Metanephros (tissue), 1 donor: ENCODE data around the gene SRM. TPM values are rescaled to one million over a fixed set of nuclear protein-coding genes. Genes with fewer than 3 reads are reported as not detected.

Source experiments
- total RNA-seq: library from RNA; depleted of rRNA; stranded (reverse); fragments of >200 nt; gene quantifications from one replicate; pipeline ENCODE4 v1.2.3, GENCODE V29; 2014

The SRM gene
- 20.4 TPM for total RNA-seq

DNA sequence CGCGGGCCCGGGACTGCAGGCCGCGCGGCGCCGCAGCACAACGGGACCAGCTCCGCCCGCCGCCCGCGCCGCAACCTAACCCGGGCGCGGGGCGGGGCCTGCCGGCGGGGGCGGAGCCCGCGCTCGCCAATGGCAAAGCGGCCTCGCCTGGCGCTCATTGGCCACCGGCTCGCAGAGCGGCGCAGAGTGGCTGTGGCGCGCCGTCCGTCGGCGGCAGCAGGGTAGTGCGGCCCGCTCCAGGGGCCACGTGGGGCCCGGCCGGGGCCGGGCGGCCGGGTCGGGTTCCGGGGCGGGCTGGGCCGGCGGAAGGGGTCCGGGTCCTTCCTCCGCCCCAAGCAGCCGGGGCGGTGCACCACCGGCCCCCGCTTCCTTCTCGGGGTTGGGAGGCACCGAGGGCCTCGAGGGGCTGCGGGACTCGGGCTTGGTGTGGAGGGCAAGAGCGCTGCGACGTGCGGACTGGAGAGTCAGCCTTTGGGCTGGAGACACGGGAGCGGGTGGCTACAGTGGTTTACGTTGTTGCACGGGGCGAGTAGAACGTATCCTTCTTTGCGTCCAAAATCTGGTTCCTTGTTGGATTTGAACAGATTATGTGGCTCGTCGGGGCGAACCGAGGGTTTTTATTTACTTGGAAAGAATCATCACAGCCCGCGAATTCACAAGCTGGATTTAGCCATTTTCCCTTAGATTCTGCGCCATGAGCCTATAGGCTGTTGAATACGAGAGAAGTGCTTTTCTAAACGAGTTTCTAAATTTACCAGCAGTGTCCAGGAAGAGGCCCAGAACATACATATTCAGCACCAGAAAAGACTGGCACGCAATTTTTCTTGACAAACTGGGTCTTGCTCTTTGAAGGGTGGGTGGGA, at the start of gene SRM:
Gene SRM, minus strand, starts transcription at position 51 of the 863 bp plus-strand sequence. CDS start 75 bp downstream, outside the sequence.

GRCh38 chr1:11099310-11100148, 39.7 kb upstream of the SRM start, which contains the start of gene EXOSC10:
TSS of gene EXOSC10 (minus strand) at chr1:11099869. CDS start at chr1:11099831, 38 bp downstream.

DNA sequence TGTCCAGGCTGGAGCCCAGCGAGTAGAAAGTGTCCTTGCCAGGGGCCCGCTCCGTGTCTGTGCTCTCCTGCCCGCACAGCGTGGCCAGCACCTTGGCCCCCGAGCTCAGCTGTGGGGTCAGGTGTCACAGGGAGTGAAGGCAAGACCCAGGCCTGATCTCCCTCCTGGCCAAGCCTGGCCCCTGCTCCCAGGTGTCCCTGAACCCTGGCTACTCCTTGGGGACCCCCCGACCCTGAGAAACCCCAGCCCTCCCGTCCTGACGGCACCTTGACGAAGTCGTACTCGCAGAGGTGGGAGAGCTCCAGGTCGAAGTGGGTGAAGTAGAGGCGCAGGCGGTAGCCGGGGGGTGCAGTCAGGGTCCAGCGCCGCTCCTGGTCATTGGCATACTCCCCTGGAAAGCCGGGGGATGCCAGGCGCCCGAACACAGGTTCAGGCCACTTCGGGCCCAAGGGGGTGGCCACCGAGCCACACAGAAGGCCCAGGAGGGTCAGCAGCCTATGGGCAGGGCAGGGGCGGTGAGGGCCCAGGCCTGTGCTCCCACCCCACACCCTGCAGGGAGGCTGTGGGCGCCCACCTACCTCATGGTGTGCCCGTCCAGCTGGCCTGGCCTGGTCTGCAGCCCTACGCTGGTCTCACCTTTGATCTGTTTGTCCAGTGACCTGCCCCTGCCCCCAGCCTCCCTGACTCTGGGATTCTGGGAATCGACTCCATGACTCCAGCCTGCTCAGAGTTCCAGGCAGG, 13.0 kb downstream of the SRM start, which contains the start of gene MASP2:
Gene MASP2, minus strand, starts transcription at position 615 of the 741 bp plus-strand sequence. Its CDS starts 32 bp downstream, at position 583.

DNA sequence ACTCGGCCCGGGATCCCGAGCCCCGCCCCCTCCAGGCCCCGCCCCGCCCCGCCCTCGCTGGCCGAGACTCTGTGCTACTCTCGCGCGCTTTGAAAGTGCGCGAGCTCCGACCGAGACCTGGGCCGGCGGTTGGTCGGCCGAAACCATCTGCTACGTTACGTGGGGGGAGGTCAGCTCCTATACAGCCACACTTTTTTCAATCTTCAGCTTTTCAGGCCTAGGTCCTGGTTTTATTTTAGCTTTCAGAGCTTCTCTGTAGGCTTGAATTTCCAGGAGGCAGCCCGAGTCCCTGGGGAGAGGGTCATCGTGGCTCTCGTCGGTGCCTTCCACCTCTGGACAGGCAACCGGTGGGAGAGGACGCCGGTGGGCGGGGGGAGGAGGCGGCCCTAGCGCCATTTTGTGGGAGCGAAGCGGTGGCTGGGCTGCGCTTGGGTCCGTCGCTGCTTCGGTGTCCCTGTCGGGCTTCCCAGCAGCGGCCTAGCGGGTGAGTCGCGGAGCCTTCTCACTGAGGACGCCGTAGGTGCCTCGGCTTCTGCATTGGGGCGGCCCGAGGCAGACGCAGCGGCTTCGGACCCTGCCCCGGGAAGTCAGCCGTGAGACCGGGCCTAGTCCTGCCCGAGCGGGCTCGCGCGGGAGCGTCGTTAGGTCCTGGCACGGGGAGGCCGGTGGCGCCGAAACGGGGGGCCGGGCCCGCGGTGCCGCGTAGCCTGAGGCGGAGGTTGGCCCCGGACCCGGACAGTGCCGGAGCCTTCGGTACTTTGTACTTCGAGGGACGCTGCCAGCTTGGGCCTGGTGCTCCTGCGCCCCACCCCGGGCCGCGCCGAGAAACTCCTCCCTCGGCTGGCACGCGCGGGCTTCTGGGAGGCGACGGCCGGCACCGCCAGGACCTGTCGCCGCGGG, 47.3 kb downstream of the SRM start, which contains the start of gene TARDBP:
Gene TARDBP, plus strand, starts transcription at position 395 of the 900 bp plus-strand sequence. CDS start 1,074 bp downstream, outside the sequence.

Other genes with a start within 250 kb of the SRM start
- gene TARDBP, start 47.4 kb downstream of the SRM start, total RNA-seq: 175 TPM
- not detected for gene MASP2, start 12.8 kb downstream of the SRM start, total RNA-seq
- gene EXOSC10, start 39.9 kb upstream of the SRM start, total RNA-seq: 58.0 TPM
- gene ANGPTL7, start 129.3 kb upstream of the SRM start, total RNA-seq: 0.35 TPM
- gene MTOR, start 202.5 kb upstream of the SRM start, total RNA-seq: 44.6 TPM
- gene UBIAD1, start 213.2 kb upstream of the SRM start, total RNA-seq: 15.1 TPM